ENCODE data around the gene SIRPA. TPM values are rescaled to one million over a fixed set of nuclear protein-coding genes. Genes with fewer than 3 reads are reported as not detected.

Gene SIRPA
- total and polyA plus RNA-seq, 4 donors = 16.6 to 123 (median 52.6) TPM

GRCh38 chr20:1938464-1939269 is 43.5 kb downstream of the SIRPA start:
- Histone ChIP-seq H3K27ac (ENCODE audit: low read depth in 1 of 2, low read length in 1 of 2) (no peak overlapping the region), H3K4me1 (ENCODE audit: control insufficient read depth in 5 of 5, insufficient read depth in 5 of 5, low read length in 5 of 5) (peaks cover 0 to 4% (median 0%) of the 10 kb centered on the region in 5 donors), H3K27me3 (ENCODE audit: control insufficient read depth in 3 of 3, insufficient read depth in 3 of 3, low read length in 2 of 3) (peaks cover 0 to 12% (median 4%) of the 10 kb centered on the region in 3 donors), H3K9me3 (ENCODE audit: control insufficient read depth in 4 of 4, insufficient read depth in 3 of 4, low read length in 3 of 4) (no peaks in the 10 kb centered on the region), H3K36me3 (ENCODE audit: control insufficient read depth in 4 of 4, insufficient read depth in 4 of 4, low read length in 4 of 4) (peaks cover 0 to 7% (median 0%) of the 10 kb centered on the region in 4 donors), H3K9ac (ENCODE audit: insufficient read depth in 1 of 2, low read length in 2 of 2) (no peak overlapping the region), H3K4me3 (no peak overlapping the region)
- no peak for TF ChIP-seq CTCF (IDR thresholded peaks at IDR 0.05; ENCODE audit: control extremely low read depth, extremely low read depth)
- no peak for ATAC-seq (ENCODE audit: insufficient read depth, low FRiP score)
- WGBS, 2 donors = 82 to 91% methylated on average over 14 of the region's 14 CpGs
- DNase-seq = no peak

- 87 to 94% methylated on average over 4 of the region's 4 CpGs for WGBS, 2 donors
- peaks cover 0 to 4% (median 0%) of the 10 kb centered on the region in 5 donors for H3K4me1 ChIP-seq (ENCODE audit: control insufficient read depth in 5 of 5, insufficient read depth in 5 of 5, low read length in 5 of 5)
- H3K9ac ChIP-seq (ENCODE audit: insufficient read depth in 1 of 2, low read length in 2 of 2) = no peak overlapping the region
- no peak overlapping the region for H3K4me3 ChIP-seq
- no peak for TF ChIP-seq CTCF (IDR thresholded peaks at IDR 0.05; ENCODE audit: control extremely low read depth, extremely low read depth)
- no peak overlapping the region for H3K27ac ChIP-seq (ENCODE audit: low read depth in 1 of 2, low read length in 1 of 2)
- no peaks in the 10 kb centered on the region for H3K9me3 ChIP-seq (ENCODE audit: control insufficient read depth in 4 of 4, insufficient read depth in 3 of 4, low read length in 3 of 4)
- H3K36me3 ChIP-seq (ENCODE audit: control insufficient read depth in 4 of 4, insufficient read depth in 4 of 4, low read length in 4 of 4) = peaks cover 0 to 7% (median 0%) of the 10 kb centered on the region in 4 donors
- DNase-seq (no peak), ATAC-seq (ENCODE audit: insufficient read depth, low FRiP score) (no peak)
- peaks cover 0 to 15% (median 5%) of the 10 kb centered on the region in 3 donors for H3K27me3 ChIP-seq (ENCODE audit: control insufficient read depth in 3 of 3, insufficient read depth in 3 of 3, low read length in 2 of 3)
Observed at GRCh38 chr20:1939270-1939595, 44.0 kb downstream of the SIRPA start.

- peaks cover 0 to 26% (median 14%) of the 10 kb centered on the region in 3 donors for H3K27me3 ChIP-seq (ENCODE audit: control insufficient read depth in 3 of 3, insufficient read depth in 3 of 3, low read length in 2 of 3)
- H3K9ac ChIP-seq (ENCODE audit: insufficient read depth in 1 of 2, low read length in 2 of 2) = no peak overlapping the region
- no peak overlapping the region for H3K27ac ChIP-seq (ENCODE audit: low read depth in 1 of 2, low read length in 1 of 2)
- ATAC-seq (ENCODE audit: insufficient read depth, low FRiP score) (no peak), DNase-seq (no peak)
- TF ChIP-seq CTCF (IDR thresholded peaks at IDR 0.05; ENCODE audit: control extremely low read depth, extremely low read depth) = no peak
- no peaks in the 10 kb centered on the region for H3K9me3 ChIP-seq (ENCODE audit: control insufficient read depth in 4 of 4, insufficient read depth in 3 of 4, low read length in 3 of 4)
- peaks cover 0 to 4% (median 0%) of the 10 kb centered on the region in 5 donors for H3K4me1 ChIP-seq (ENCODE audit: control insufficient read depth in 5 of 5, insufficient read depth in 5 of 5, low read length in 5 of 5)
- WGBS, 2 donors = 66 to 68% methylated on average over 5 of the region's 5 CpGs
- H3K4me3 ChIP-seq = no peak overlapping the region
- peaks cover 0 to 7% (median 0%) of the 10 kb centered on the region in 4 donors for H3K36me3 ChIP-seq (ENCODE audit: control insufficient read depth in 4 of 4, insufficient read depth in 4 of 4, low read length in 4 of 4)
Observed at GRCh38 chr20:1940581-1940980, 45.4 kb downstream of the SIRPA start.

Data from lung (tissue), 12 donors.